GM12891 (cell line): ENCODE data around the gene MARCOL.

Experiments
- PAX5 ChIP-seq: IDR thresholded peaks from 2 replicates; pipeline ENCODE4 v1.6.1; 2011; ENCODE audit warnings: low read length, moderate library complexity, mild to moderate bottlenecking; ENCODE audit not compliant: insufficient read depth, severe bottlenecking
- POLR2A ChIP-seq: IDR thresholded peaks from 2 replicates; pipeline ENCODE4 v1.6.1; 2011; ENCODE audit warnings: low read depth, low read length, control low read depth
- POLR2AphosphoS5 ChIP-seq: IDR thresholded peaks from 2 replicates; pipeline ENCODE4 v1.6.1; 2011; ENCODE audit warnings: low read depth, low read length, control low read depth
- POU2F2 ChIP-seq: IDR thresholded peaks from 2 replicates; pipeline ENCODE4 v1.6.1; 2011; ENCODE audit warnings: low read depth, mild to moderate bottlenecking, control low read depth, low read length, moderate library complexity
- SPI1 ChIP-seq: IDR thresholded peaks from 2 replicates; pipeline ENCODE4 v1.6.1; 2011; ENCODE audit warnings: low read depth, low read length, control low read depth
- TAF1 ChIP-seq: IDR thresholded peaks from 2 replicates; pipeline ENCODE4 v1.6.1; 2011; ENCODE audit warnings: low read depth, low read length, control low read depth

- TF ChIP-seq POU2F2 (no peak), POLR2AphosphoS5 (no peak), POLR2A (no peak), TAF1 (no peak), PAX5 (no peak), SPI1 (no peak)
Observed at GRCh38 chr5:148206620-148207019, 31.7 kb upstream of the MARCOL start.
